ENCODE data around the gene BUD31.
A peak's percentile ranks its signal among the peaks of the same experiment; 100 is the strongest.
"Not testable (repeated sequence)": the region's sequence is repeated elsewhere in the genome, so short reads cannot be mapped to it uniquely, and the experiment has no call there.

The BUD31 gene

GRCh38 chr7:99410635-99411034, 1.9 kb downstream of the BUD31 start:
- POLR2A ChIA-PET, result interaction anchor here (2.3 kb wide), 1 partner anchor 11 kb away, joined by 16 read pairs; no protein-coding TSS in a partner anchor
- TF ChIP-seq CTCF (IDR thresholded peaks at IDR 0.05; ENCODE audit: control extremely low read depth, extremely low read depth, low read depth, missing control alignments), result no peak
- CTCF ChIA-PET, result interaction anchor here (1.1 kb wide), 1 partner anchor 10 kb away, joined by 3 read pairs; no protein-coding TSS in a partner anchor
- DNase-seq (ENCODE audit: extremely low spot score), result no peak

GRCh38 chr7:99415513-99416127, 6.9 kb downstream of the BUD31 start:
- peak; percentile 39 for TF ChIP-seq CTCF (IDR thresholded peaks at IDR 0.05; ENCODE audit: control extremely low read depth, extremely low read depth, low read depth, missing control alignments)
- POLR2A ChIA-PET; DNase-seq (ENCODE audit: extremely low spot score): not testable (repeated sequence)
- CTCF ChIA-PET, result interaction anchor here (0.8 to 2.3 kb wide), 5 partner anchors 9 to 24 kb away, joined by 3 to 9 read pairs (median 4); partner anchors contain the start of genes CPSF4 and PTCD1

- ChIA-PET POLR2A (interaction anchor here (1.5 kb wide), 1 partner anchor 10 kb away, joined by 6 read pairs; the partner anchor contains the start of genes BUD31 and PDAP1), CTCF (interaction anchor here (1.6 to 1.8 kb wide), 2 partner anchors 9 to 12 kb away, joined by 3 to 6 read pairs; partner anchors contain the start of genes BUD31 and PDAP1)
- DNase-seq (ENCODE audit: extremely low spot score), result no peak
- TF ChIP-seq CTCF (IDR thresholded peaks at IDR 0.05; ENCODE audit: control extremely low read depth, extremely low read depth, low read depth, missing control alignments), result no peak
These were observed 9.5 kb downstream of the BUD31 start for GRCh38 chr7:99418260-99418659.

DNA sequence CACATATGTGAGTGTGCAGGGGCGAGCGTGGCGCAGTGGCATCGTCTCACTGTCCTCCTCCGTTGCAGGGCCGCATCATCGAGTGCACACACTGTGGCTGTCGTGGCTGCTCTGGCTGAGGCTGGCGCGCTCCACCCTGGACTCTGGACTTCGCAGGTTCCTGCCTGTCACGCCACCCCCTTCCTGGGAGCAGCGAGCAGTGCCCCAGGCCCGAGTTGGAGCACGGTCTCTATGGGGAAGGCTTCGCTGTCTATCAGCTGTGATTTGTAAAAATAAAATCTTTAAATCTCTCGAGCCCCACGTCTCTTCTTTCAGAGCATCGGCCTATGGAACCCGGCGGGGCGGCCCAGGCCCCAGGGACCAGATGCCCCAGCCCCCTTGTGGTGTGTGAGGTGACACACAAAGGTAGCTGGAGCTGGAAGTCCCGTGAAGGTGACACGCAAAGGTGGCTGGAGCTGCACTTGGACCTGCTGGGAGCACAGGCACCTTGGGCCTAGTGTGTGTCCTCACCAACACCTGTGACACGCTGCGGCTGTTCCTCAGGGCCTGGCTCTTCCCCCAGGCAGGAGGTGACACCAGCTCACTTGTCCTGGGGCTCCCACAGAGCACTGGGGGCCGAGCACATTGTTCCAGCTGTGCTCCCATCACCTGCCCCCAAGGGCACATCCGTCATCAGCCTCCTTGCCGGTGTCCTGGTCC, 10.7 kb downstream of the BUD31 start:
- TF ChIP-seq CTCF (IDR thresholded peaks at IDR 0.05; ENCODE audit: control extremely low read depth, extremely low read depth, low read depth, missing control alignments), result no peak
- CTCF ChIA-PET, result interaction anchor here (1.0 to 1.8 kb wide), 4 partner anchors 10 to 24 kb away, joined by 3 to 6 read pairs (median 4); partner anchors contain the start of genes BUD31 and PDAP1
- POLR2A ChIA-PET, result interaction anchor here (0.6 to 3.0 kb wide), 2 partner anchors 11 to 53 kb away, joined by 3 to 15 read pairs; partner anchors contain the start of genes BUD31 and PDAP1
- DNase-seq (ENCODE audit: extremely low spot score), result no peak

DNA sequence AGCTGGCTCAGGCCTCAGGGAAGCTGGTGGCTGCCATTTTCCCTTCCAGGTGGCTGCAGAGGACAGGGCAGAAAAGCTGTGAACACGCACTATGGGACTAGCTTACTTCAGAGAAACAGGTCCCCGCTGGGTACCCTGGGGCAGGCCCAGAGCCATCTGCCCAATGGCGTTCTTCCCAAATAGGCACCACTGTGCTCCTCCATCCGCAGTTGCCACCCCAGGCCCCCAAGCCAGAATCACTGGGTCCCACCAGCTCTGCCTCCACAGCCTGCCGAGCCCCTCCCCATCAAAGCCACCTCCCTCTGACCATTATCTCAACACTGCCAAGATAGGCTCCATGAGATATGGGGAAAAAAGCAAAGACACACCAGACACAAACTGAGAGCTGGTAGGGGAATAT, 11.4 kb downstream of the BUD31 start:
- ChIA-PET POLR2A (interaction anchor here (0.9 to 3.0 kb wide), 2 partner anchors 10 to 11 kb away, joined by 4 to 15 read pairs; partner anchors contain the start of genes BUD31 and PDAP1), CTCF (interaction anchor here (1.0 to 1.3 kb wide), 4 partner anchors 10 to 23 kb away, joined by 3 to 5 read pairs (median 4); partner anchors contain the start of genes BUD31 and PDAP1)
- no peak for TF ChIP-seq CTCF (IDR thresholded peaks at IDR 0.05; ENCODE audit: control extremely low read depth, extremely low read depth, low read depth, missing control alignments)
- DNase-seq (ENCODE audit: extremely low spot score), result no peak

DNA sequence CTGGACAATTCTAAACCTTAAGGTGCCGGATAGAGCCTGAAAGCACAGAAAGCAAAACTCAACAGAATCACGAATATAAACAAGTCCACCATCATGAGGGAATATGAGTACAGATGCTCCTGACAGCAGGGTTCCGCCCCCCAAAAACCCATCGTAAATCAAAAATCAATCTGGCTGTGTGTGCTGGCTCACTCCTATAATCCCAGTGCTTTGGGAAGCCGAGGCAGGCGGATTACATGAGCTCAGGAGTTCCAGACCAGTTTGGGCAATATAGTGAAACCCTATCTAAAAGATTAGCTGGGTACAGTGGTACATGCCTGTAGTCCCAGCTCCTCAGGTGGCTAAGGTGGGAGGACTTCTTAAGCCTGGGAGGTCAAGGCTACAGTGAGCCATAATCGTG, 12.2 kb downstream of the BUD31 start:
- no peak for TF ChIP-seq CTCF (IDR thresholded peaks at IDR 0.05; ENCODE audit: control extremely low read depth, extremely low read depth, low read depth, missing control alignments)
- POLR2A ChIA-PET, result interaction anchor here (0.9 to 3.0 kb wide), 2 partner anchors 9 to 12 kb away, joined by 4 to 15 read pairs; partner anchors contain the start of genes BUD31 and PDAP1
- DNase-seq (ENCODE audit: extremely low spot score), result no peak
- CTCF ChIA-PET, result interaction anchor here (1.0 to 1.3 kb wide), 2 partner anchors 10 to 22 kb away, joined by 3 read pairs; no protein-coding TSS in a partner anchor
